ENCODE measurements around the gene FOXN3.

FOXN3 gene, protein sequence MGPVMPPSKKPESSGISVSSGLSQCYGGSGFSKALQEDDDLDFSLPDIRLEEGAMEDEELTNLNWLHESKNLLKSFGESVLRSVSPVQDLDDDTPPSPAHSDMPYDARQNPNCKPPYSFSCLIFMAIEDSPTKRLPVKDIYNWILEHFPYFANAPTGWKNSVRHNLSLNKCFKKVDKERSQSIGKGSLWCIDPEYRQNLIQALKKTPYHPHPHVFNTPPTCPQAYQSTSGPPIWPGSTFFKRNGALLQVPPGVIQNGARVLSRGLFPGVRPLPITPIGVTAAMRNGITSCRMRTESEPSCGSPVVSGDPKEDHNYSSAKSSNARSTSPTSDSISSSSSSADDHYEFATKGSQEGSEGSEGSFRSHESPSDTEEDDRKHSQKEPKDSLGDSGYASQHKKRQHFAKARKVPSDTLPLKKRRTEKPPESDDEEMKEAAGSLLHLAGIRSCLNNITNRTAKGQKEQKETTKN

DNA sequence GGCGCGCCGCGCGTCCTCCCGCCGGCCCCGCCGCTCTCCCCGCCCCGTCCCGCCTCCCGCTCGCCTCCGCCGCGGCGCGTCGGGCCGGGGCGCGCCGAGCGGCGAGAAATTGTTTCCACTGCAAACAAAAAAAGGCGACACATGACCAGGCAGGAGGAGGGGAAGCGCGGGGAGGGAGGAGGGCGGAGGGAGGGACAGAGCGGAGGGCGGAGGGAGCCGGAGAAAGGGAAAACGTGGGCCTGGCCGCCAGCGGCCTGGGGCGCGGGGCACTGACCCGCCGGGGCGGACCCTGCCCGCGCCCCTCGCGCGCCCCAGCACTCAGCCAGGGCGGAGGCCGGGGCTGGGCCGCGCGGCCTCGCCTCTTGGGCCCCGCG is at the start of gene FOXN3:
FOXN3 (minus strand) TSS at position 143 of the 374 bp plus-strand sequence. CDS start 4,757 bp downstream, outside the sequence.
- peak; percentile 84 to 87 for DNase-seq

DNA sequence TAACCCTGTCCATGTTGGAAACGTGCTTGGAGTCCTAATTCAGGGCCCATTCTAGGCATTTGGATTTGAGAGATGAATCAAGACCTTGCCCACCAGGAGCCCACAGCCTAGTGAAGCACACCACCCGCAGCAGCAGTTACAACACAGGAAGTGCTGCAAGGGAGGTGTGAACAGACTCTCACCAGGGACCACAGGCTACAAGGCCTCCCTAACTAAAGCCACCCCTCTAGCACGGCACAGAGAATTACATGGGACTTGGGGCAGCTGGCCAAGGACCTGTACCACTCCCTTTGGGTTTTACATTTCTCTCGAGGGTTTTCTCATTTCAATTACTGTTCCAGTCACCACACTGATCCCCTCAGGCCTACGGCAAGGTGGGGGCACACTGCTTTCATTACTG is 49.5 kb upstream of the FOXN3 start:
- DNase-seq: peak in 1 of 2 experiments; percentile 11

DNA sequence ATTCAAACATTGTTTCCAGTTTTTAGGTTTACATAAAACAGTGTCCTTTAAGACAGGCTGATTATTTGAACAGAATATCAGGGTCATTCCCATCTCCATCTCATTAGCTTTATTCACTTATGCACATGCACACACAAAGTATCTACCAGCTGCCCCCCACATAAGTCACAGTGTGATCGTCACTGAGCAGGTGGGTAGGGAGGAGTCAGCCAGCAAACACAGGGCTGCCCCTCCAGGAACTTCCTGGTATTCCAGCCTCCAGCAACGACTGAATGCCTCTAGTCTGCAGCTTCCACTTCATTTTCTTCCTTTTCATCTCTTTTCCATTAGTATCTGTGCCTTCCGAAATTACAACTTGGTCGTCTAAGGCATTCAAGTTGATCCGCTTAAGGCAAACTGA is 48.8 kb upstream of the FOXN3 start:
- no peak for DNase-seq

DNA sequence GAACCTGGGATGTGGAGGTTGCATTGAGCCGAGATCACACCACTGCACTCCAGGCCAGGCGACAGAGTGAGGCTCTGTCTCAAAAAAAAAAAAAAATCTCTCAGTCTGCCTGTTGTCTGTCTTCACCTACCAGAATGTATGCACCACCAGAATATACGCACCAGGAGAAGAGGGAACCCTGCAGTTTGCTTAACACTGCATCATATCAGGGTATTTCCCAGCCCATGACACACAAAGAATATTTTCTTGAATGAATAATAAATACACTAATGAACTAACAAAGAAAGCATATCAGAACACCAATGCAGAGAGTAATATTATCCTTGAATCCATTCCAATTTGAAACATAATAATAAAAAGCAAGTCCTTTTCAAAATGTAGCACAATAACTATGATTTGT is 44.2 kb upstream of the FOXN3 start:
- no peak for DNase-seq

DNA sequence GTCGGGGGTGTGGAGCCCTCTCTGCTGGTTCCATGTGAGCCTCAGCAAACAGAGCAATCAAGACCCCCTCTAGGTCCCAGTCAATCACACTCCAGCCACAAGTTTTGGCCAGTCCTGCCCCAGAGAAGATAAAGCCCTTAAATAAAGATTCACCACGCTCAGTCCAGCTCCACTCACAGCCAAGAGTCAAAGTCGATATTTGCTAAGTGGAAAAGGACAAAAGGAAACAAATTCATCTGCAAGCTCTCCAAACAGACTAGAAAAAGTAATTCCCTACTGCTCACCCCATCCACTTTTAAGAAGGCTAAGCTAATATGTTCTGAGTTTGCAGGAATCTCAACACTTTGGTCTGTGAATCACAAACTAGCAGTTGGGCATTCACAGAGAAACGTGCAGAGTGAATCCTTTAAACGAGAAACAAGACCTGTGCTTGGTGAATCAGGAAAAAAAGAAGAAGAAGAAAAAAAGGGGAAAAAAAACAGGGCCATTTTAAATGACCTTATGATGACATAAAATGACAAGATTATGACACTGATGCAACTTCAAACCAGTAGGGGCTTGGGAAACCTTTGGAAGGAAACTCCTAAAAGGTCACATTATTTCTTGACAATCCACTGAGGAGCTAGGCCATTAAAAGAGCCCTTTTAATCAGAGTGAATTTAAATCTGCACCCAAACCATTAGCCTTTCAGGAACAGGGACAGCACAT is 41.8 kb upstream of the FOXN3 start:
- no peak for DNase-seq

DNA sequence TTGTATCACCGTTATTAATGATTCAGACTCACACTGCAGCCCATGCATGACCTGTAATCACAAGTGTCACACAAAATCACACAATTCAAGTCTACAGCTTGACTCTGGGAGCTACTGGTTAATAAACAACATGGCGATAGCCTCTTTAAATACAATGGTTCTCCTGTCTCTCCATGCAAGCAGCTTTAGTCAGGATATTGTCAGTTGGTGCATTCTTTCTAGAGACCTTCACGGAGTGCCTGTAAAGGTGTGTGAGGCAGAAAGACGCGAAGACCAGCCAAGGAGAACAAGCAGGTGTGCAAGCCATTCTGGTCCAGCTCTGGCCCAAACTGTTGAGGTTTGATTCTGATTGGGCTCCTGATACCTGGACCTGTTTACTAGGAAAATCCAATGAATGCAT is 40.0 kb upstream of the FOXN3 start:
- DNase-seq: no peak

DNA sequence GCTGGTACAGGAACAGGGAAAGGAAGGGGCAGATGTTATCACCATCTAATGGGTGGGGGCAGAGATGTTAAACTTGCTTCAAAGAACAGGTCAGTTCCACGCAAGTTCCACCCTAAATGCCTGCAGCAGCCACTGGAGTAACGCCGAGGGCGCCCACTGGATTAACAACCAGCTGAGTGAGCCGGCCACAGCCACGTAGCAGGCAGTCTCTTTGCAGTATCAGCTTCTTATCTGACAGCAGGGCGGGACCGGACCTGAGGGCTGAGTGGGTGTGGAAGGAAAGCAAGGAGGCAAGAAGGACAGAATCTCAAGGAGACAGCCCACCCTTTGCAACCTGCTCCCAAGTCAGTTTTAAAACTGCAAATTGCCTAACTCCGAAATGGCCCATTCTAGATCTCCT is 38.4 kb upstream of the FOXN3 start:
- no peak for DNase-seq

DNA sequence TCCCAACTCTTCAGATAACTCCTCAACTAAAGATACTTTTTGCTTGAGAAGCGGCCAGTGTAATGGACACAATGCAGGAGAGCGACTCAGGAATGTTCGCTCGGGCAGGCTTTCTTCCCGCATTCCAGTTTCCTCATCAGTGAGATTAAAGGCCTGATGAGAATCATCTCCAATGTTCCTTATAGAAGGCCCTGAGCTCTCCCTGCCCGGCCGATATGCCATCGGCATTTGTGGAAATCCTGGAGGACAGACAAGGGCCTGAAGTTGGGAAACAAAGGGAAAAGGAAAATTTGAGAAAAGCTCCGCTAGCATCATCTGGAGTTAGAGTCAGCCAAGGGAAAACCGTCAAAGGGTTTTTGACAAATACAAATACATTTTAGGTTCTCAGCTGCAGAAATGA is 38.0 kb upstream of the FOXN3 start:
- no peak for DNase-seq

DNA sequence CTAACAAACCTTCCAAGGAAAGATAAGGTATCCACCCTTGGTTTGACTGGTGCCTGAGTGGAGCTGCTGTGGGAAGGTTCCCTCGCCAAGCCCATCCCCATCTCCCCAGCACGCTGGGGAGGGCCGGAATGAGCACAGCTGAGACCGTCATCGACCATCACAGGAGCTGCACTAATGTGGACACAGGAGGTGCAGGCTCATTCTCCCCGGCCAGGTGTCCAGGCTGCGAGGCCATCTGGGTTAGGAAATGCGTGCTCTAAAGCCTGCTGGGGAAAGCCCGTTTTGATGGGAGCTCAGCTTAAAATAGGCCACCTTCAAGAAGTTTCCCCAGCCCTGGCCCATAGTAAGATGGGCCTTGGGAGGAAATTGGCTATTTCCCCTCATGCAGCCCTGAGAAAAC is 35.2 kb upstream of the FOXN3 start:
- DNase-seq: no peak

DNA sequence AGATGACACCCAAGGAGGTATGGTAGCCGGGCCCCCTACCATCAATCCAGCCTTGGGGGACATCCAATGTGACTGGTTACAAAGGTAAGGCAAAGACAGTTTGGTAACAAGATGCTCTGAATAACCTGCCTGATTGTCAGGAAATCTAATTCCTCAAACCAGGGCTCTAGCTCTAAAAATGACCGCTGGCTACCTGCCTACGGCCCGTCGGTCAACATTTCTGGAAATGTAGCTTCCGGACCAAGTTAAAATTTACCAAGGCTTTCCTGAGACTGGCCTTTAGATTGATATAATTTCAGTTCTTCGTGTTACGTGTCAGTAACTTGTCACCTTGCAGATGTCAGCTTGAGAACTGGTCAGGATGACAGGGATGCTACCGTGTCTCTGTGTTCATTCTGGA is 34.2 kb upstream of the FOXN3 start:
- DNase-seq: no peak

DNA sequence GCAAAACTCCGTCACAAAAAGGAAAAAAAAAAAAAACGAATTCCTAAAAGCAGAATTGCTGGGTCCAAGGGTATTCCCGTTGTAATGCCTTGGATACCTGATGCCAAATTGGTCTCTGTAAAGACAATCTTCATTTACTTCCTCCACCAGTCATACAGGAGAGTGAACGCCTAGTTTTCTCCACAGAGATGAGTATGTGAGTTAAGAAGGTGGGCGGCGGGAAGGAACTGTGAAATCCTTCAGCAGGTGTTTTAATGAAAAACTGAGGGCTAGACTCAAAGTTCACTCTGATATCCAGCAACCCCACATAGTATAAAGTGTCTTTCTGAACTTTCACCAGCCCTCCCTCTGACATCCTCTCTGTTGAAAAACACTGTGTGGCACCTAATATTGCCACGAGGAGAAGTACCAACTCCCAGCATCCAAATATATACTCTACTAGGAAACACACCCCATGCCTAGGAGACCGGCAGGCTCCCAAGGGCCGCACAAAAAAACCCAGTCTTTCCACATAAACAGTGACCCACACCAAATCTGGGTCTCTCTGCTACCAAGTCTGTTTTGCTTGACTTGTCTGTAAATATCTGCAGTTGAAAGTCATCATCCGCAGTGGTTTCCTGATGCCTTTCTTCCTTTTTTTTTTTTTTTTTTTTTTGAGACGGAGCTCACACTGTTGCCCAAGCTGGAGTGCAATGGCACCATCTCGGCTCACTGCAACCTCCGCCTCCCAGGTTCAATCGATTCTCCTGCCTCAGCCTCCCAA is 30.3 kb upstream of the FOXN3 start:
- peak in 1 of 2 experiments; percentile 31 for DNase-seq

DNA sequence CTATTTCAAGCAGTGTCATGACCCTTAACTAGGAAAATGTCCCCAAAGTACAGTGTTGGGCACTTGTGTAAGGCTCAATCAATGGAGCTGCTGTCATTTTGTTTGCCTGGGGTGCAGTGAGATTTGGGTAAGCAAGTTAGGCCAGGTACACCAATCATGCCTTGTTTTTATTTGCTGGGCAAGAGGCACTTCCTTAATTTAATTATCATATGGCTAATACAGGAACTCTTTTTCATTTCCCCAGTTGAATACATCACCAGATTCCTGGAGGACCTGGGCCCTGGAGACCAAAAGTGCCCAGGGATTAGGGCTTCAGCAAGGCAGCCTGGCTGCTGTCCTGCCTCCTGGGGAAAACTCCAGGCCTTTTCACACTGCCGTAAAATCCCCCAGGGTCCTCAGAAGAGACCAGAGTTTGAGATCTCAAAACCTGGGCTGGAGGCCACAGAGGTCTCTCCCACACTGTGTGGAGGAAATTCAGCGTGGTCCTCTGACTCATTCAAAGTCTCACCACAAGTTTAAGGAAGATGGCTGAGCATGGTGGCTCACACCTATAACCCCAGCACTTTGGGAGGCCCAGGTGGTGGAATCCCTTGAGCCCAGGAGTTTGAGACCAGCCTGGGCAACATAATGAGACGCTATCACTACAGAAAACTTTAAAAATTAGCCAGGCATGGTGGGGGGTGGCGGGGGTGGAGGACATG is 28.4 kb upstream of the FOXN3 start:
- peak; percentile 32 to 69 for DNase-seq

DNA sequence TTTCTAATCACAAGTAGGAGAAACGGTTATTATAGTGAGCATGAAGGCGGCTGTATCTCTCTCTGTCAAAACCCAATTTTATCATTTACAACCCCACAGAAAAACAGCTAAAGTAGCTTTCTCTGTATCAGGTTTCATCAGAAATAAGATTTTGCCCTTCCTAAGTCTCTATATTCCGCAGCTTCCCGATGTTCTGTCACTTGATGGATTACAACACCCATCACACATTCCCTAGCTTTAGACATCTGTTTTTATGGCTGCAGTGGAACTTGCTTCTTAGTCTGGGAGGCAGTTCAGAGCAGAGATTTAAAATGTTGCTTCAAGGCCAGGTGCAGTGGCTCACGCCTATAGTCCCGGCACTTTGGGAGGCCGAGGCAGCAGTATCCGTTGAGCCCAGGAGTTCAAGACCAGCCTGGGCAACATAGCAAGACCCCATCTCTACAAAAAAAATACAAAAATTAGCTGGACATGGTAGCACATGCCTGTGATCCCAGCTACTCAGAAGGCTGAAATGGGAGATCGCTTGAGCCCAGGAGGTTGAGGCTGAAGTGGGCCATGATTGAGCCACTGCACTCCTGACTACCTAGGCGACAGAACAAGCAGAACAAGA is 27.6 kb upstream of the FOXN3 start:
- no peak for DNase-seq

DNA sequence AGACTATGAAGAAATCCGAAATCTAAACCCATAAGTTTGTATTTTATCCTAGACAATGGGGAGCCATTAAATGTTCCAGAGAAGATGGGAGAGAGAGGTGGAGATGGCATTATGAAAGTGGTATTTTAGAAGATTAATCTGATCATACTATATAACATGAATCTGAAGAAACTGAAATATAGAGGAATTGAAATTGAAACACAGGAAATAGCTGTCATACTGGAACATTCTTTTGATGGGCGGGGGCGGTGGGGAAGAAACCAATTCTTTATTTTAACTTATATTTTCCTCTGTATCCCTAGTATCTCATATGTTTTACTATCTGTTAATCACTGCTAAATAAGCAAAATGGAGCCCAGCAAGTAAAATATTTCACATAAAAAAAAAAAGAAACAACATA is 27.0 kb upstream of the FOXN3 start:
- peak; percentile 41 to 56 for DNase-seq

DNA sequence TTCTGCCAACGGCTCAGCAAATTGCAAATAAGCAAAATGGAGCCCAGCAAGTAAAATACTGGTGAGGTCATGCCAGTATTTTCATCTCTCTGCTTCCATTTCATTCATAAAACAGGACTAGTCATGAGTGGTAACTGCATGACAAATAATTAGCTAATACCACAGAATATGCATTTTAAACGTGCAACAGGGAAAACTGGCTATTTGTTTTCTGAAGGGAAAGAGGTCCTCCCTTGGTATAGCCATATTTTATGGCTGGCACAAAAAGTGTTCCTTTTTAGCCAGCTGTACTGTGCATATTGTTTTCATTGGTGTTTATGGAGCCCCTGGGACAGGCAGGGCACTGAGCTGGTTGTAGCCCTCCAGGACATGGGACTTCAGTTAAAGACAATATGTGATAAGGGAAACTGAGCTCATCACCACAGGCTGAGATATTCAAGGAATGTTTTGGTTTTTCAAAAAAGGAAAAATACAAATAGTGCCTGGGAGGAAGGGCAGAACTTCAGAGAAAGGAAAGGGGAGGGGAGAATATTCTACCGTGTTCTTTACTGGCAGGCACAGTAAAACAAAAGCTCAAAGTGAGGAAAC is 26.1 kb upstream of the FOXN3 start:
- no peak for DNase-seq

DNA sequence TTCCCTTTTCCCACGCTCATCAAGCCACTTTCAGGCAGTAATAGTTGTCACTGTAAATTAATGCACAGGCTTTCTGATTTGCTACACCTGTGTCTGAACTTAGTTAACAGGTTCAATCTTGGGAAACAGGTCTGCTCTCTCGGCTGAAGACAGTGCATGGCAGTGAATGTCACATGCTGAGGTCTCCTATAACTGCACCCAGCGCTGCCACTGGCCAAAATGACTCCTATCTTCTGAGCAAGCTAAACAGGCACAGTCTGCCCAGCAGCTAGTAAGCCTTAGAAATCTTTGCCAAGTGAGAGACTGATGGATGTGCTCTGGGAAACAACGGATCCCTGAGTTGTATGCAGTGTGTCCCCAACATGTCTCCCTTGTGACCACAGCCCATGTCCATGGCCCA is 25.2 kb upstream of the FOXN3 start:
- DNase-seq: no peak

DNA sequence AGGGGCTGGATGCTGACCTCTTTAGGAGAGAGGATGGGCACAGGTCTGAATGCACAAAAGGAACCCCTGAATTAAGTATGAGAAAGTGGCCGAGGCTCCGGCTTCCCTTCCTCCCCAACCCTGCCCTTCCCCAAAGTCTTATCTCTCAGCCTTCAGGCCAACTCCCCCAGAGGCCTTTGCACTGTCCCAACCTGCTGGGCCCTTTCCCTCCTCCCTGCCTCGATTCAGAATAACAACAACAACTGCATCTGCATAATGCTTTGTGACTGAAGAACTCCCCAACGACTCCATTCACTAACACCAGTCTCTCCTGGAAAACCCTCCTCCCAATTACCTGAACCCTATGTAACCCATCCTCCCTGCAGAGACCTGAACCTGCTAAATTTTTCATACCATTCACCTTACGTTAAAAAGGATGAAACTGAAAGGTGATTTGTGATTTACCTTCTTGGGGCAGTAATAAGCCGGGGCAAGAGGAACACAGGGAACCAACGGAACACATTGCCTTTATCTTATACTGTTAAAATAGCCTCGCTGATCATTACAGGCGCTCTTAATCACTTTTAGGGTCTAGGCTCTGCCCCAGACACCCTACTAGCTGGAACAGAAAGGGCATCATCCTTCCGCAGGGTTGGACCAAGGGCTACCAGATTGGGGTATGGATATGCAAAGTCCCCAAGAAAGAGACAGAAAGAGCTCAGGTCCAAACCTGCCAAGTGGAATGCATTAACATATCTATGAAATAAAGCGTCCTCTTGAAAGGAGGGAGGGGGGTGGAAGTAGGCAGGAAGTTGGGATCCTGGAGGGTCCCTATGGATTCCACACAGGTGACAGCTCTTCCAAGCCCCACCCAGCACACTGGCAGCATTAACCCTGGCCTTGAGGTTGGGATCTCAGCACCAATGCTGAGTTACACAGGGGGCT is 24.2 kb upstream of the FOXN3 start:
- no peak for DNase-seq

DNA sequence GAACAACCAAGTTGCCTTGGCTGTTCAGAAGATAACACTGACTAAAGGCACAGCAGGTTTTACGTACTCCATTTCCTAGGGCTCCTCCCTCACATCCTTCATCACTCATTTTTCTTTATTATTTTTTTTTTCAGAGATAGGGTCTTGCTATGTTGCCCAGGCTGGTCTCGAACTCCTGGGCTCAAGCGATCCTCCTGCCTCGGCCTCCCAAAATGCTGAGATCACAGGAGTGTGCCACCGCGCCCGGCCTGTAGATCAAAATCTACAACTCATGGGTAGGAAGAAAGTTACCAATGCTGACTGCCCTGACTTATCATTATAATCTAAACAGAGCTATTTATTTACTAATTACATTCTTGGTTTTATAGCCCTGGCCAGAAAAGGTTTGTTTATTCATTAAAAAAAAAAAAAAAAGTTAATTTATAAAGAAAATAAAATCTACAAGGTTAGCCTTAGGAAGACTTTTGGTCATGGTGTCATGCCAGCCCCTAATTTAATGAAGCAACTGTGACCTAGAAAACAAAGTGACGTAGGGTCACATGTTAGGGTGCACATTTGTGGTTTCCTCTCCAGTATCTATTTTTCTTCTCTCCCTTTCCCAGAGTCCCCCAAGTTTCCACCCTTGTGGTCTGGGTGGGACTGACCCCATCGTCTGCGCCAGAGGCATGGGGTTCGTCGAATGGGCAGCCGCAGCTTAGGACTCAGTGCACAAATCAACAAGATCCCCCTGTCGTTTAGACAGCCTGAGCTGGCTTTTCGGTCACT is 19.0 kb upstream of the FOXN3 start:
- DNase-seq: no peak

DNA sequence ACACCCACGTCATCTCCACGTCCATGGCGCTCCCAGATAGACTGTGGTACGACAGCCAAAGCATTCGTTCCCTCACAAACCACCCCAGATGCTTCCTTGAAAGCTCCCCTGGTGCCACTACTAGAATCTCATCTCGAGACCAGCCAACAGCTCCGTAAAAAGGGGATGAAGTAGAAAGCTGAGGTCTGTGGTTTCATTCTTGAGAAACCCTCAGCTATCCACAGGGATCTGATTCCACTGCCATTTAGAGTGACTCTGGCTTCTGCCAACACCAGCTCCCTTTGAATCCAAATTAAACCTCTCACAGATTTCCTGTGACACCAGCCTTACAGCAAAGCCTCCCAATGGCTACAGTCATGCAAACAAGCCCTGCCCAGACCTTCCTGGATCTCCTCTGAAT is 18.5 kb upstream of the FOXN3 start:
- DNase-seq: no peak

DNA sequence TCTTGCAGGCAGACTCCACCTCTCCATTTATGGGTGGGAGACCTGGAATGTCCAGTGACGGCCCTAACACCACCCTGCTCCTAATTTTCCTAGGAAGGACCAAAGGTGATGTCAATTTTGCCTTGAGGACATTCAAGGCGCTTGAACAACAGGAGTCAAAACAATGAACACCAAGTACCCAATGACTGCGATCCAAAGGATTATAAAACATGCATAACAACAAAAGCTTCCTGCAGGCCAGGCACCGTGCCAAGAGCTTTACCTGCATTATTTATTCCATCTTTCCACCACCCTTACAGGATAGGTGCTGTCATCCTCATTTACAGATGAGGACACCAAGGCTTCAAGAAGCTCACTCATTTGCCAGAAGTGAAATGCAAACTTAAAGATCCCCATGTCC is 15.2 kb upstream of the FOXN3 start:
- no peak for DNase-seq
